ENCODE results near the gene NSD1.

- TF ChIP-seq, protein P1, sequence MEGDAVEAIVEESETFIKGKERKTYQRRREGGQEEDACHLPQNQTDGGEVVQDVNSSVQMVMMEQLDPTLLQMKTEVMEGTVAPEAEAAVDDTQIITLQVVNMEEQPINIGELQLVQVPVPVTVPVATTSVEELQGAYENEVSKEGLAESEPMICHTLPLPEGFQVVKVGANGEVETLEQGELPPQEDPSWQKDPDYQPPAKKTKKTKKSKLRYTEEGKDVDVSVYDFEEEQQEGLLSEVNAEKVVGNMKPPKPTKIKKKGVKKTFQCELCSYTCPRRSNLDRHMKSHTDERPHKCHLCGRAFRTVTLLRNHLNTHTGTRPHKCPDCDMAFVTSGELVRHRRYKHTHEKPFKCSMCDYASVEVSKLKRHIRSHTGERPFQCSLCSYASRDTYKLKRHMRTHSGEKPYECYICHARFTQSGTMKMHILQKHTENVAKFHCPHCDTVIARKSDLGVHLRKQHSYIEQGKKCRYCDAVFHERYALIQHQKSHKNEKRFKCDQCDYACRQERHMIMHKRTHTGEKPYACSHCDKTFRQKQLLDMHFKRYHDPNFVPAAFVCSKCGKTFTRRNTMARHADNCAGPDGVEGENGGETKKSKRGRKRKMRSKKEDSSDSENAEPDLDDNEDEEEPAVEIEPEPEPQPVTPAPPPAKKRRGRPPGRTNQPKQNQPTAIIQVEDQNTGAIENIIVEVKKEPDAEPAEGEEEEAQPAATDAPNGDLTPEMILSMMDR (conservative IDR thresholded peaks at IDR 0.05; ENCODE audit: low read depth, low read length), result no peak
- TF ChIP-seq EZH2 (IDR thresholded peaks at IDR 0.05; ENCODE audit: low read length, unreplicated experiment) (no peak), EZH2phosphoT487 (IDR thresholded peaks at IDR 0.05; ENCODE audit: borderline replicate concordance, low read length) (no peak)
Measured at GRCh38 chr5:177146891-177147638, 13.5 kb downstream of the NSD1 start.
